ENCODE measurements around the gene TMED8.

DNA sequence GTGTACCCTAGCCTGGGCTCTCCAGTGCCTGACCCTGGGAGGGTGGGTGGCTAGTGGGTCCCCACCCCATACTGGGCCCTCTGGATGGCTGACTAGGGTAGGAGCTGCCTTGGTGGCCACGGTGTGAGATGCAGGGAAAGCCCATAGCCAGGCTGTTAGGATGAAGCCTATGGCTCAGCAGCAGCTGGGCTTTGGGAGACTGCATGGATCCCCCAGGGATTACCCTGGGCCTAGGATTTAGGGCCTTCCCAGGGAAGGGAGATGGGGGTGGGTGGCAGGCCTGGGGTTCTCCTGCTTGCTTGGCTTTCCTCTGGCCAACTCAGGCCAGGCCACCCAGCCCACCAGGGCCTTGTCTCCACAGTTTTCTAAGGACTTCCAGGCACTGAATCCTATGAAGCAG, 49.8 kb downstream of the TMED8 start:
- TF ChIP-seq, protein P1, sequence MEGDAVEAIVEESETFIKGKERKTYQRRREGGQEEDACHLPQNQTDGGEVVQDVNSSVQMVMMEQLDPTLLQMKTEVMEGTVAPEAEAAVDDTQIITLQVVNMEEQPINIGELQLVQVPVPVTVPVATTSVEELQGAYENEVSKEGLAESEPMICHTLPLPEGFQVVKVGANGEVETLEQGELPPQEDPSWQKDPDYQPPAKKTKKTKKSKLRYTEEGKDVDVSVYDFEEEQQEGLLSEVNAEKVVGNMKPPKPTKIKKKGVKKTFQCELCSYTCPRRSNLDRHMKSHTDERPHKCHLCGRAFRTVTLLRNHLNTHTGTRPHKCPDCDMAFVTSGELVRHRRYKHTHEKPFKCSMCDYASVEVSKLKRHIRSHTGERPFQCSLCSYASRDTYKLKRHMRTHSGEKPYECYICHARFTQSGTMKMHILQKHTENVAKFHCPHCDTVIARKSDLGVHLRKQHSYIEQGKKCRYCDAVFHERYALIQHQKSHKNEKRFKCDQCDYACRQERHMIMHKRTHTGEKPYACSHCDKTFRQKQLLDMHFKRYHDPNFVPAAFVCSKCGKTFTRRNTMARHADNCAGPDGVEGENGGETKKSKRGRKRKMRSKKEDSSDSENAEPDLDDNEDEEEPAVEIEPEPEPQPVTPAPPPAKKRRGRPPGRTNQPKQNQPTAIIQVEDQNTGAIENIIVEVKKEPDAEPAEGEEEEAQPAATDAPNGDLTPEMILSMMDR (IDR thresholded peaks at IDR 0.05; ENCODE audit: low read depth, low read length, poor library complexity, severe bottlenecking), result no peak
- TF ChIP-seq EZH2phosphoT487 (IDR thresholded peaks at IDR 0.05; ENCODE audit: borderline replicate concordance, low read length), result no peak
